ENCODE data around the gene MTHFSD. TPM values are rescaled to one million over a fixed set of nuclear protein-coding genes. Genes with fewer than 3 reads are reported as not detected.

Gene MTHFSD
- total and polyA plus RNA-seq, 12 donors = 7.6 to 22.2 (median 17.6) TPM

GRCh38 chr16:86540894-86541293 is 14.1 kb downstream of the MTHFSD start:
- no peaks in the 10 kb centered on the region for H3K4me1 ChIP-seq (replicated peaks in 1 of 2)
- peaks cover 0 to 60% of the 10 kb centered on the region in 2 donors for H3K36me3 ChIP-seq (replicated peaks in 1 of 2)
- no peaks in the 10 kb centered on the region for H3K9me3 ChIP-seq (replicated peaks in 1 of 3)
- no peak for DNase-seq
- no peaks in the 10 kb centered on the region for H3K27me3 ChIP-seq
- TF ChIP-seq CTCF (IDR thresholded peaks at IDR 0.05) = no peak
- no peak for TF ChIP-seq POLR2A (IDR thresholded peaks at IDR 0.05)
- 85 to 93% (median 87%) methylated on average over 5 to 6 of the region's 6 CpGs for WGBS, 4 donors
- H3K27ac ChIP-seq = no peak overlapping the region
- no peak overlapping the region for H3K4me3 ChIP-seq
- intact Hi-C loops (cut with DNase I) = no loop called here

- Histone ChIP-seq H3K27me3 (no peaks in the 10 kb centered on the region), H3K9me3 (replicated peaks in 1 of 3) (no peaks in the 10 kb centered on the region), H3K4me3 (no peak overlapping the region), H3K27ac (no peak overlapping the region), H3K4me1 (replicated peaks in 1 of 2) (no peaks in the 10 kb centered on the region), H3K36me3 (replicated peaks in 1 of 2) (peaks cover 0 to 55% of the 10 kb centered on the region in 2 donors)
- intact Hi-C loops (cut with DNase I) = no loop called here
- DNase-seq = no peak
- 92 to 97% (median 95%) methylated on average over 7 to 17 of the region's 17 CpGs; no CpG with 5 or more reads in 1 of the 4 donors for WGBS, 4 donors
- no peak for TF ChIP-seq CTCF (IDR thresholded peaks at IDR 0.05)
- TF ChIP-seq POLR2A (IDR thresholded peaks at IDR 0.05) = no peak
Measured at GRCh38 chr16:86538196-86538780, 16.7 kb downstream of the MTHFSD start.

GRCh38 chr16:86537486-86537885 is 17.5 kb downstream of the MTHFSD start:
- Histone ChIP-seq H3K27ac (no peak overlapping the region), H3K27me3 (no peaks in the 10 kb centered on the region), H3K36me3 (replicated peaks in 1 of 2) (peaks cover 0 to 50% of the 10 kb centered on the region in 2 donors), H3K4me1 (replicated peaks in 1 of 2) (no peaks in the 10 kb centered on the region), H3K4me3 (no peak overlapping the region), H3K9me3 (replicated peaks in 1 of 3) (no peaks in the 10 kb centered on the region)
- no peak for TF ChIP-seq POLR2A (IDR thresholded peaks at IDR 0.05)
- TF ChIP-seq CTCF (IDR thresholded peaks at IDR 0.05) = no peak
- intact Hi-C loops (cut with DNase I) = no loop called here
- WGBS, 4 donors = 92 to 97% (median 96%) methylated on average over 4 of the region's 4 CpGs
- DNase-seq = no peak

GRCh38 chr16:86536621-86537020 is 18.4 kb downstream of the MTHFSD start:
- Histone ChIP-seq H3K27me3 (no peaks in the 10 kb centered on the region), H3K27ac (no peak overlapping the region), H3K4me3 (no peak overlapping the region), H3K36me3 (replicated peaks in 1 of 2) (peaks cover 0 to 42% of the 10 kb centered on the region in 2 donors), H3K9me3 (replicated peaks in 1 of 3) (no peaks in the 10 kb centered on the region), H3K4me1 (replicated peaks in 1 of 2) (no peaks in the 10 kb centered on the region)
- WGBS, 4 donors = 96 to 98% (median 97%) methylated on average over 17 of the region's 17 CpGs
- intact Hi-C loops (cut with DNase I) = no loop called here
- DNase-seq = no peak
- TF ChIP-seq POLR2A (IDR thresholded peaks at IDR 0.05) (no peak), CTCF (IDR thresholded peaks at IDR 0.05) (no peak)
